CD4-positive, CD25-positive, alpha-beta regulatory T cell (primary cell): ENCODE results near the gene SEMA7A. TPM values are rescaled to one million over a fixed set of nuclear protein-coding genes. Genes with fewer than 3 reads are reported as not detected.
"Not testable (repeated sequence)": the region's sequence is repeated elsewhere in the genome, so short reads cannot be mapped to it uniquely, and the experiment has no call there.

Experiments used
- ATAC-seq, 2 donors: fragments of 150-1000 bp; cut with Tn5 transposase; one replicate each; pipeline ENCODE4 v1.10.0; 2021; ENCODE audit warnings: low read depth in 2 of 2, moderate number of reproducible peaks in 2 of 2, moderate library complexity in 1 of 2
- DNase-seq, 3 donors: peaks; one replicate each; pipeline versions ENCODE4 v3.0.0 to v3.0.0-alpha.2; 2012 to 2022; ENCODE audit warnings: mixed read lengths in 1 of 3
- H3K27ac ChIP-seq: one replicate; pipeline ENCODE4 v1.7.0; 2013; ENCODE audit warnings: mild to moderate bottlenecking, low read length; ENCODE audit not compliant: insufficient read depth, poor library complexity, severe bottlenecking
- H3K27me3 ChIP-seq: one replicate; pipeline ENCODE4 v1.7.0; 2013; ENCODE audit warnings: low read length; ENCODE audit not compliant: control insufficient read depth, insufficient read depth
- H3K36me3 ChIP-seq: one replicate; pipeline ENCODE4 v1.7.0; 2013; ENCODE audit warnings: mild to moderate bottlenecking, low read length, moderate library complexity; ENCODE audit not compliant: control insufficient read depth, insufficient read depth
- H3K4me1 ChIP-seq: 2 replicates; pipeline ENCODE4 v1.7.0; 2013; ENCODE audit warnings: mild to moderate bottlenecking, low read length; ENCODE audit not compliant: insufficient read depth, control insufficient read depth, poor library complexity, severe bottlenecking
- H3K4me3 ChIP-seq: one replicate; pipeline ENCODE4 v1.7.0; 2013; ENCODE audit warnings: low read depth, mild to moderate bottlenecking, low read length, moderate library complexity
- H3K9me3 ChIP-seq, 2 experiments: 1 replicate in 1 of 2; 2 replicates in 1 of 2; pipeline ENCODE4 v1.7.0; 2013; ENCODE audit warnings: low read length in 2 of 2, mild to moderate bottlenecking in 1 of 2, moderate library complexity in 1 of 2; ENCODE audit not compliant: control insufficient read depth in 2 of 2
- H3K27ac Mint-ChIP-seq, 3 donors: one replicate each; pipeline ENCODE4 v1.8.0; 2020 to 2022; ENCODE audit warnings: mild to moderate bottlenecking in 3 of 3, mixed read lengths in 3 of 3, moderate library complexity in 2 of 3
- H3K27me3 Mint-ChIP-seq: one replicate; pipeline ENCODE4 v1.8.0; 2022; ENCODE audit warnings: mild to moderate bottlenecking, mixed read lengths
- H3K36me3 Mint-ChIP-seq: one replicate; pipeline ENCODE4 v1.8.0; 2020; ENCODE audit warnings: mixed read lengths
- H3K4me1 Mint-ChIP-seq, 4 donors: one replicate each; pipeline ENCODE4 v1.8.0; 2020 to 2022; ENCODE audit warnings: mixed read lengths in 4 of 4, mild to moderate bottlenecking in 1 of 4
- H3K4me3 Mint-ChIP-seq, 4 donors: one replicate each; pipeline ENCODE4 v1.8.0; 2020 to 2022; ENCODE audit warnings: mild to moderate bottlenecking in 4 of 4, mixed read lengths in 4 of 4, moderate library complexity in 3 of 4
- H3K9me3 Mint-ChIP-seq, 7 donors: one replicate each; pipeline ENCODE4 v1.8.0; 2020 to 2022; ENCODE audit warnings: mixed read lengths in 7 of 7, mild to moderate bottlenecking in 3 of 7, moderate library complexity in 2 of 7
- polyA plus RNA-seq, 4 donors: library from polyadenylated mRNA; unstranded; fragments of 300-500 nt; fragmentation: Illumina TruSeq; gene quantifications; one replicate each; pipeline ENCODE4 v1.2.3, GENCODE V29; 2021
- total RNA-seq: library from RNA; stranded (reverse); gene quantifications from one replicate; pipeline ENCODE4 v1.2.3, GENCODE V29; 2022

SEMA7A gene
- total and polyA plus RNA-seq, 5 donors from 2014 or later = 0.09 to 5.0 (median 0.25) TPM; not detected in 1

GRCh38 chr15:74369084-74369745 lies 64.5 kb downstream of the SEMA7A start:
- Histone ChIP-seq H3K4me3 (no peak overlapping the region), H3K27me3 (peaks cover 24% of the 10 kb centered on the region), H3K4me1 (peaks cover 14% of the 10 kb centered on the region), H3K9me3 (no peaks in the 10 kb centered on the region), H3K36me3 (no peaks in the 10 kb centered on the region), H3K27ac (no peak overlapping the region)
- ATAC-seq (no peak), DNase-seq (no peak)
- no peak overlapping the region for H3K27ac Mint-ChIP-seq
- H3K27me3 Mint-ChIP-seq = peaks cover 64% of the 10 kb centered on the region
- no peaks in the 10 kb centered on the region for H3K36me3 Mint-ChIP-seq
- no peak overlapping the region for H3K4me3 Mint-ChIP-seq
- H3K4me1 Mint-ChIP-seq = peaks cover 0 to 9% (median 2%) of the 10 kb centered on the region in 4 donors
- H3K9me3 Mint-ChIP-seq = no peaks in the 10 kb centered on the region

GRCh38 chr15:74368121-74368520 lies 65.6 kb downstream of the SEMA7A start:
- no peak overlapping the region for H3K27ac Mint-ChIP-seq
- no peak overlapping the region for H3K4me3 Mint-ChIP-seq
- H3K27me3 Mint-ChIP-seq = peaks cover 75% of the 10 kb centered on the region
- H3K9me3 Mint-ChIP-seq = no peaks in the 10 kb centered on the region
- Histone ChIP-seq H3K4me1 (peaks cover 7% of the 10 kb centered on the region), H3K4me3 (no peak overlapping the region), H3K9me3 (no peaks in the 10 kb centered on the region), H3K27me3 (peaks cover 24% of the 10 kb centered on the region), H3K36me3 (no peaks in the 10 kb centered on the region), H3K27ac (no peak overlapping the region)
- H3K36me3 Mint-ChIP-seq = no peaks in the 10 kb centered on the region
- peaks cover 0 to 6% (median 0%) of the 10 kb centered on the region in 4 donors for H3K4me1 Mint-ChIP-seq
- DNase-seq = no peak
- no peak for ATAC-seq

DNA sequence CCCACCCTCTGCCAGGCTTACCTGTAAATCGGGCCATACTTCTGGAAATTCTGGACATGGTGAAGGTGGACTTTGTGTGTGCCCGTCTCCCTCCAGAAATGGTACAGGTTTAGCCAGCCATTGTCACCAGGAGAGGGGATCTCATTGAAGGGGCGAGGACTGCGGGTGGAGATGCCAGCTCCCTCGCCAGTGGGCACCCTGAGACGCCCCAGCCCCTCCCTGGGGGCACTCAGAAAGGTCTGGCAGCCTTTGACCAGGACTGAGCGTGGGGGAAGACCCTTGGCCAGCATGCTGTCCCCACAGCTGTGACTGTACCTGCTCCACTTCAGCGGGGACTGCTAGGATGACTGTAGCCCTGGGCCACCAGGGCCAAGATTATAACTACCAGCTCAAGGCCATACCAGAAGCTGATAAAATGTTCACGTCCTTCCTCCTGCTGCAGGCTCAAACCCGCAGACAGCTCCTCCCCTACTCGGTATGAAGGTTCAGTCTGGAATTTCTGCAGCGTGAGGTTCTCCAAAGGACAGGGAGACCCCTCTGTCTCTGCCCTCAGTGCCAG lies 66.4 kb downstream of the SEMA7A start, which contains the start of gene CYP11A1:
Gene CYP11A1 (minus strand): TSS at position 351 of the 559 bp plus-strand sequence. CDS start 61 bp downstream, at position 290.
- Histone ChIP-seq H3K9me3 (no peaks in the 10 kb centered on the region), H3K4me1 (peaks cover 7% of the 10 kb centered on the region), H3K27ac (no peak within 1 kb of the TSS), H3K4me3 (no peak within 1 kb of the TSS), H3K36me3 (no peaks in the 10 kb centered on the region), H3K27me3 (peaks cover 24% of the 10 kb centered on the region)
- H3K4me1 Mint-ChIP-seq = peaks cover 0 to 6% (median 0%) of the 10 kb centered on the region in 4 donors
- peak within 1 kb of the TSS in 1 of 3 donors; percentile 77 for H3K27ac Mint-ChIP-seq
- H3K27me3 Mint-ChIP-seq = peaks cover 76% of the 10 kb centered on the region
- no peak for DNase-seq
- no peaks in the 10 kb centered on the region for H3K9me3 Mint-ChIP-seq
- H3K36me3 Mint-ChIP-seq = no peaks in the 10 kb centered on the region
- ATAC-seq = no peak
- H3K4me3 Mint-ChIP-seq = peak within 1 kb of the TSS; percentile 15 to 59 (median 54)

- no peaks in the 10 kb centered on the region for H3K36me3 Mint-ChIP-seq
- H3K27me3 Mint-ChIP-seq = peaks cover 79% of the 10 kb centered on the region
- Histone ChIP-seq H3K36me3 (no peaks in the 10 kb centered on the region), H3K27ac (no peak overlapping the region), H3K4me1 (peaks cover 7% of the 10 kb centered on the region), H3K4me3 (no peak overlapping the region), H3K27me3 (peaks cover 24% of the 10 kb centered on the region), H3K9me3 (no peaks in the 10 kb centered on the region)
- ATAC-seq (peak in 1 of 2 donors; percentile 48), DNase-seq (no peak)
- peak overlapping the region in 3 of 4 donors; percentile 62 to 90 (median 67) for H3K4me3 Mint-ChIP-seq
- no peaks in the 10 kb centered on the region for H3K9me3 Mint-ChIP-seq
- peaks cover 0 to 6% (median 0%) of the 10 kb centered on the region in 4 donors for H3K4me1 Mint-ChIP-seq
- no peak overlapping the region for H3K27ac Mint-ChIP-seq
Observed at GRCh38 chr15:74365598-74366445, 67.9 kb downstream of the SEMA7A start.

DNA sequence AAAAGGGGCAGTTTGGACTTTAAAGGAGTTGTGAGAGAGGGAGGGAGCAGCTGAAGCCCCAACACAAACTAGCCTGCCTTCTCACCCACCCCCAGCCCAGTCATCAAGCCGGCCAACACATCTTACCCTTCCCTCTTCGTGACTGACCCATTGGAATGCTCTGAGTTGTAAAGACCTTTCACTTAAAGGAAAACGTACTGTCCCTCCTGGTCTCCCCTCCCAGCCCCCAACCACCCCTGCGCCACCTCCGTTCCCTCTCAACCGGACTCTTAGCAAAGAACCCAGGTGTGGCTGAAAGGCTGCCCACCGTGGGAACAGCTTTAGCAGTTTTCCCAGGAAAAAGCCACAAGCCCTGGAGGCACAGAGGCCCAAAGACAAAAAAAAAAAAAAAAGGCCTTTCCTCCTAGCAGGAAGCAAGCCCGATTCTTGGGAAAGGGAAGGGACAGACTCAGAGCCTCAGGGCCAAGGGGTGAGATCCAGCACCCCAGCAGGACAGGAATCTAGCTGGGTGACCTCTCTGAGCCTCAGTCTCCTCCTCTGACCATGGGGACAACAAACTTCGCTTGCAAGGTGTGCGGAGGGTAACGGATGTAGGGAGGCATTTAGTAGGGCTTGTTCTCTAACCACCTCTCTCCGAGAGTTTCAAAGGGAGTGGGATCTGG lies 68.7 kb downstream of the SEMA7A start:
- Mint-ChIP-seq H3K27ac (no peak overlapping the region), H3K36me3 (no peaks in the 10 kb centered on the region), H3K4me3 (peak overlapping the region in 3 of 4 donors; percentile 62 to 90 (median 67)), H3K27me3 (peaks cover 72% of the 10 kb centered on the region), H3K9me3 (no peaks in the 10 kb centered on the region), H3K4me1 (peaks cover 0 to 6% (median 0%) of the 10 kb centered on the region in 4 donors)
- Histone ChIP-seq H3K4me3 (no peak overlapping the region), H3K4me1 (peaks cover 7% of the 10 kb centered on the region), H3K27me3 (peaks cover 22% of the 10 kb centered on the region), H3K27ac (no peak overlapping the region), H3K9me3 (no peaks in the 10 kb centered on the region), H3K36me3 (no peaks in the 10 kb centered on the region)
- no peak for DNase-seq
- no peak for ATAC-seq

GRCh38 chr15:74362482-74362881 lies 71.3 kb downstream of the SEMA7A start:
- no peak for DNase-seq
- Mint-ChIP-seq H3K9me3 (no peaks in the 10 kb centered on the region), H3K27me3 (peaks cover 50% of the 10 kb centered on the region), H3K27ac (no peak overlapping the region), H3K4me3 (no peak overlapping the region), H3K36me3 (no peaks in the 10 kb centered on the region), H3K4me1 (peaks cover 0 to 6% (median 0%) of the 10 kb centered on the region in 4 donors)
- no peaks in the 10 kb centered on the region for H3K36me3 ChIP-seq
- peaks cover 7% of the 10 kb centered on the region for H3K4me1 ChIP-seq
- no peaks in the 10 kb centered on the region for H3K9me3 ChIP-seq
- H3K27ac ChIP-seq = no peak overlapping the region
- no peak for ATAC-seq
- H3K4me3 ChIP-seq = no peak overlapping the region
- peaks cover 13% of the 10 kb centered on the region for H3K27me3 ChIP-seq

DNA sequence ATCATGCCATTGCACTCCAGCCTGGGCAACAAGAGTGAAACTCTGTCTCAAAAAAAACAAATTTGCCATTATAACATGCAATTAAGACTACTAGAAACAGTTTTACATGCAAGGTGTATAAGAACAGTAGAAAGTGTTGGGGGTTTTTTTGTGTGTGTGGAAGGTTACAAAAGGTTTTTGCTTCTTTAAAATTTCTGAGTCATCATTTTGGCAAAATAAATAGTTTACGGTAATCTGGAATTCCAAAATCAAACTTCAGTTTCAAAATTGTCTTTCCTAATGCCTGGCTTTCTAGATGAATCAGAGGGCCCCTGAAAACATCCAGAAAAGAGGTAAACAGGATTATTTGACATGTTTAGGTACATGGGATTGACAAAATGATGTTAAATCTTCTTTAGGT lies 72.9 kb downstream of the SEMA7A start:
- not testable (repeated sequence) for ATAC-seq, H3K9me3 ChIP-seq, H3K27ac ChIP-seq, H3K4me3 Mint-ChIP-seq, DNase-seq, H3K27me3 ChIP-seq, H3K9me3 Mint-ChIP-seq, H3K27ac Mint-ChIP-seq, H3K4me1 ChIP-seq, H3K4me1 Mint-ChIP-seq, H3K36me3 Mint-ChIP-seq, H3K36me3 ChIP-seq, H3K4me3 ChIP-seq
- peaks cover 41% of the 10 kb centered on the region for H3K27me3 Mint-ChIP-seq
